Stimulated activated CD8-positive, alpha-beta memory T cell treated with anti-CD3 and anti-CD28 coated beads, Interleukin-4, amount 100 ng/mL, for 24 hours (primary cell): Measurements from ENCODE around the gene NELL1.

Source experiments
- DNase-seq: peaks from one replicate; pipeline ENCODE4 v3.0.0-alpha.2; 2020; ENCODE audit warnings: low read depth

The NELL1 gene

GRCh38 chr11:21489416-21490115 is 820.2 kb downstream of the NELL1 start:
- no peak for DNase-seq

GRCh38 chr11:21492931-21493330 is 823.5 kb downstream of the NELL1 start:
- DNase-seq, result no peak

GRCh38 chr11:21494946-21495345 is 825.6 kb downstream of the NELL1 start:
- DNase-seq, result no peak

GRCh38 chr11:21495879-21496278 is 826.5 kb downstream of the NELL1 start:
- DNase-seq, result no peak

- DNase-seq, result no peak
Measured at GRCh38 chr11:21501245-21501644, 831.9 kb downstream of the NELL1 start.

GRCh38 chr11:21505070-21505469 is 835.7 kb downstream of the NELL1 start:
- no peak for DNase-seq

GRCh38 chr11:21511835-21512440 is 842.6 kb downstream of the NELL1 start:
- peak; percentile 1 for DNase-seq

- no peak for DNase-seq
Measured at GRCh38 chr11:21514316-21514715, 844.9 kb downstream of the NELL1 start.

GRCh38 chr11:21520244-21520643 is 850.9 kb downstream of the NELL1 start:
- DNase-seq, result no peak

- DNase-seq, result no peak
Measured at GRCh38 chr11:21529187-21529586, 859.8 kb downstream of the NELL1 start.

- DNase-seq, result no peak
Measured at GRCh38 chr11:21534288-21534687, 864.9 kb downstream of the NELL1 start.

GRCh38 chr11:21537980-21538379 is 868.6 kb downstream of the NELL1 start:
- no peak for DNase-seq

GRCh38 chr11:21541187-21541751 is 871.9 kb downstream of the NELL1 start:
- no peak for DNase-seq

GRCh38 chr11:21543901-21544300 is 874.5 kb downstream of the NELL1 start:
- DNase-seq, result no peak

- no peak for DNase-seq
Measured at GRCh38 chr11:21545699-21546098, 876.3 kb downstream of the NELL1 start.

GRCh38 chr11:21546703-21547102 is 877.3 kb downstream of the NELL1 start:
- no peak for DNase-seq

- DNase-seq, result no peak
Measured at GRCh38 chr11:21552911-21553310, 883.5 kb downstream of the NELL1 start.

GRCh38 chr11:21553795-21554194 is 884.4 kb downstream of the NELL1 start:
- DNase-seq, result no peak

- no peak for DNase-seq
Measured at GRCh38 chr11:21554284-21554683, 884.9 kb downstream of the NELL1 start.

GRCh38 chr11:21556926-21557325 is 887.5 kb downstream of the NELL1 start:
- DNase-seq, result no peak

GRCh38 chr11:21560466-21560975 is 891.1 kb downstream of the NELL1 start:
- no peak for DNase-seq

GRCh38 chr11:21561581-21561980 is 892.2 kb downstream of the NELL1 start:
- no peak for DNase-seq

- no peak for DNase-seq
Measured at GRCh38 chr11:21564095-21564494, 894.7 kb downstream of the NELL1 start.
